Measurements from ENCODE around the gene RIPPLY3.

RIPPLY3 gene

DNA sequence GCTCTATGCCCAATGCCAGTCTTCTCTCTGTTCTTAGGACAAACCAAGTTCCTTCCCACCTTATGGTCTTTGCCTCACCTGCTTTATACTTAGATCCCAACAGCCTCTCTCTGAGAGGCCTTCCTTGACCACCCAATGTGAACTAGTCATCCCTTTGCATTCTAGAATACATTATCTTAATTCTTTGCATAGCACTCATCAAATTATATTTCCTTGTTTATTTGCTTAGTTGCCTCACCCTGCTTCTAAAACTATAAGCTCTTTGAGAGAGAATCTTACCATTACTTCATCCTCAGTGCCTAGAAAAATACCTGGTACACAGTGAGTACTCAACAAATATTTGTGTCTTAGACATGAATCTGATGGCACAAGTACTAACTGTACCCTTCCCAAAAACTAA lies 58.3 kb downstream of the RIPPLY3 start:
- DNase-seq: no peak

- no peak for DNase-seq
These were observed 59.2 kb downstream of the RIPPLY3 start for GRCh38 chr21:37065561-37066177.
